HUDEP-2 (cell line): Measurements from ENCODE around the gene GAPVD1.
"Not testable (repeated sequence)": the region's sequence is repeated elsewhere in the genome, so short reads cannot be mapped to it uniquely, and the experiment has no call there.

ENCODE experiments used
- DNase-seq, 76 experiments: peaks; one replicate each; lab custom pipeline; 2025; ENCODE audit not compliant: unreplicated experiment in 76 of 76; lab: John Stamatoyannopoulos, UW

Gene GAPVD1

GRCh38 chr9:125243792-125244260 lies 17.8 kb upstream of the GAPVD1 start:
- no peak for DNase-seq

- DNase-seq, result no peak
These were observed 15.4 kb upstream of the GAPVD1 start for GRCh38 chr9:125246261-125246667.

GRCh38 chr9:125254231-125254630 lies 7.4 kb upstream of the GAPVD1 start:
- DNase-seq, result no peak

- DNase-seq, result peak in 24 of 76 experiments; percentile 5 to 43 (median 13)
These were observed 5.7 kb upstream of the GAPVD1 start for GRCh38 chr9:125255781-125256391.

GRCh38 chr9:125258160-125258785 lies 3.4 kb upstream of the GAPVD1 start:
- DNase-seq, result no peak

GRCh38 chr9:125258832-125259534 lies 2.6 kb upstream of the GAPVD1 start:
- no peak for DNase-seq

- DNase-seq, result no peak
These were observed 1.1 kb upstream of the GAPVD1 start for GRCh38 chr9:125260561-125260960.

GRCh38 chr9:125262294-125262991 lies 817 bp downstream of the GAPVD1 start:
- DNase-seq, result peak in 13 of 76 experiments; percentile 4 to 64 (median 30)

GRCh38 chr9:125264068-125264467 lies 2.4 kb downstream of the GAPVD1 start:
- not testable (repeated sequence) for DNase-seq

- no peak for DNase-seq
These were observed 6.9 kb downstream of the GAPVD1 start for GRCh38 chr9:125268394-125269013.

- DNase-seq, result no peak
These were observed 7.4 kb downstream of the GAPVD1 start for GRCh38 chr9:125269014-125269397.

GRCh38 chr9:125271081-125271480 lies 9.5 kb downstream of the GAPVD1 start:
- DNase-seq, result no peak

GRCh38 chr9:125272697-125273096 lies 11.1 kb downstream of the GAPVD1 start:
- no peak for DNase-seq

- DNase-seq, result no peak
These were observed 15.1 kb downstream of the GAPVD1 start for GRCh38 chr9:125276771-125277170.

- no peak for DNase-seq
These were observed 15.8 kb downstream of the GAPVD1 start for GRCh38 chr9:125277411-125277810.

GRCh38 chr9:125280945-125281344 lies 19.3 kb downstream of the GAPVD1 start:
- DNase-seq, result no peak

GRCh38 chr9:125284855-125285254 lies 23.2 kb downstream of the GAPVD1 start:
- peak in 73 of 76 experiments; percentile 45 to 100 (median 90) for DNase-seq

- not testable (repeated sequence) for DNase-seq
These were observed 25.4 kb downstream of the GAPVD1 start for GRCh38 chr9:125286935-125287433.

- DNase-seq, result no peak
These were observed 31.5 kb downstream of the GAPVD1 start for GRCh38 chr9:125293134-125293533.

GRCh38 chr9:125295657-125296056 lies 34.0 kb downstream of the GAPVD1 start:
- DNase-seq, result no peak
